CD4-positive, alpha-beta T cell treated with Interleukin-6 for 4 hours (primary cell): ENCODE data around the gene GALNT9.
"Not testable (repeated sequence)": the region's sequence is repeated elsewhere in the genome, so short reads cannot be mapped to it uniquely, and the experiment has no call there.

ENCODE experiments used
- DNase-seq: peaks from one replicate; pipeline ENCODE4 v3.0.0-alpha.2; 2020; ENCODE audit warnings: mixed read lengths

Gene GALNT9

GRCh38 chr12:132358241-132359225, 29.1 kb upstream of the GALNT9 start:
- DNase-seq, result not testable (repeated sequence)

DNA sequence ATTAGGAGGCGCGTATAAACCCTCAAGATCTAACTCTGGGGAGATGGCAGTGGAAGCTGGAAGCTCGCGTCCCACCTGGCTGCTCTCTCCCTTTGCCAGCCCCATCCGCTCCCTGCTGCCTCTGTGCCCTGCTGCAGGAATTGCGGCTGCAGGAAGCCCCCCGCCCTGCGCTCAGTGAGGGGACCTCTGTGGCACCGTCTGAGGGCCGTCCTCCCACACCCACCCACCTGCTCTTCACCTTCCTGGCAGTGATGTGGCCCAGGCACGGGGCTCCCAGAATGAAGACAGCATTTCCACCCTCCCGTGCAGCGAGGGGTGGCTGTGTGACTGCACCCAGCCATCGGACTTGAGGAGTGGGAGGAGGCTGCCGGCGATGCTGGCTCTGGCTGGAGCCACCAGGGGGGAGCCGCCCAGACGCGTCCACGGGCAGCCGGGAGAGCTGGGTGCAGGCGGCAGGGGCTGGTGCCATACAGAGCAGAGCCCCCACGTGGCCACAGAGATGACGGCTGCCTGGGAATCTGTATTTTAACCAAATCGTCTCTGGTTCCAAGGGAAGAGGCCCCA, 28.3 kb upstream of the GALNT9 start:
- no peak for DNase-seq

DNA sequence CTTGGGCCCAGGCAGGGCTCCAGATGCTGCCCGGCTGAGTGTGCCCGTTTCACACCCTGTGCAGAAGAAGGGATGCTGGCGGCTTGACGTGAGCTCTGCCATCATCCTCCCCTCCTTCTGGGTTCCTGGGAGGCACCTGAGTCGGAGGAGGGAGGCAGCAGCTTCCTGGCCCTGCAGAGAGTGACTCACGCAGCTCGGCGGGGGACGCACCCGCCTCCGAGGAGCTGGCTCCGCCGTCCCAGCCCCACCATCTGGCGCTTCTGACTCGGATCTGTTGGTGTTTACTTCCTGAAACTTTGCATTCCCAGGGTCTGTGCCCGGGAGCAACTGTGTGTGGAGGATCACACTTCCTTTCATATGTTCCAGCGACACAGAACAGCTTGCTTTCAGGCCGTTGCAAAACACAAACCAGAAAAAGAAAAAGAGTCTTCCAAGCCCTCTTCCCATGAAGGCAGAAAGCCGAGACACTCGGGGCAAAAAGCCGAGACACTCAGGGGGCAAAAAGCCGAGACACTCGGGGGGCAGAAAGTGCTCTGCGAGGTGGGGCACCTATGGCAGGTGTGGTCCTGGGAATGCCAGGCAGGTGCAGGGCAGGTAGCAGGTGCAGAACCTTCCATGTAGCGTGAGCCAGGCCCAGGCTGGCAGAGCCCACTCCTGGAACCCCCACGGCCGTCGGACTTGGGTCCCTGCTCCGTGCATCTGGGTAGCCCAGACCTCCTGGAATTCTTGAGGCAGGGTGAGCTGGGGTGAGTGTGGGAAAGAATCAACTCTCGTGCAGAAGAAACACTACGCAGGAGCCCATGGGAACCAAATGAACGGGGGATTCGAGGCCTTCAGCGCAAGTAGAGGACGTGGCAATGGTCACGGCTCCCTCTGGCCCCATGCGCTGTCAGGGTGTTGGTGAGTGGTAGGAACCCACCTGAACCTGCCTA, 27.6 kb upstream of the GALNT9 start:
- DNase-seq, result no peak

- no peak for DNase-seq
Observed at GRCh38 chr12:132355742-132356681, 26.6 kb upstream of the GALNT9 start.

DNA sequence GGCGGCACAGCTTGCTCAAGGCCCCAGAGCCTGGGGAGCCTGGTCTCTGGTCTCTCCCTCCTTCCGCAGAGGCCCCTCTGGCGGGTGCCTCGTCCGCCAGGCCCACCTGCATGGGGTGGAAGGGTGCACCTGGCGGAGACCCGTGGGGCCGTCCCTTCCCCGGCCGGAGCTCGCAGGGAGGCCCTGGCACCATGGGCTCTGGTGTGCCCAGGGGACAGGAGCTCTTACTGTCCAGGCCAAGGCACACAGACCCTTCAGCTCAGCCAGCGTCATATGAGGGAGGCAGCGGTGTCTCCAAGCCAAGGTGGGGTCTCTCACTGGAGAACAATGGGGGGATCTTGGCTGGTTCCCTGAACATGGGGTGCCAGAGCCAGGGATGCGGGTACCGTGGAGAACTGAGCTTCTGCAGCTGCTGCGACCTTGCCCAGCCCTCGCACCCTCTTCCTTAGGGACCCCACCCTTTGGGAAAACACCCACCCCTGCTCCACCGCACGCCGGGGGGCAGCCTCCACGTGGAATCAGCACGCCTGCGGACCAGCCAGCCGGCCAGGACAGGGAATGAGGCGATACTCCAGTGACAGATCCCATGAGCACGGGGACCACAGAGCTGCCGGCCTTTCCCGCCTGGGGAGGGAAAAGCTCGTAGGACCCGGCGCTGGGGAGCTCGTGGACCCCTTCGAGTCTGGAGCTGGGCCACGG, 25.7 kb upstream of the GALNT9 start:
- no peak for DNase-seq

- DNase-seq, result no peak
Observed at GRCh38 chr12:132354211-132354981, 25.0 kb upstream of the GALNT9 start.

DNA sequence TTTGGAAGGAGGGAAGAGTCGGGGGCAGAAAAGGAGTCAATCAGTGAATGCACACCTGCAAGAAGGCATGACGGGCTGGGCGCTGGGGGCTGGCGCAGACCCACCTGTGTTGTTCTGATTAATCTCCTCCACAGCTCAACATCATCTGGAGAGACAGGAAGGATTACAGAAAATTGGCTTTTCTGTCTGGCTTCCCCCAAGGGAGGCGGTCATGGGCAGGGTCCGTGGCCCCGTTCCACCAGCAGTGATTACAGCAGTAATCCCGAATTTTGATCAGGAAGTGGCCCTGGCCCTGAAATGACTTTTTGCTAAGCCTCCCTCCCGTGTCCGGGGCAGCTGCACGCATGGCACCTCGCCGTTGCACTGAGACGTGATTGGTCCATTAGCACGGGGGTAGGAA, 24.4 kb upstream of the GALNT9 start:
- no peak for DNase-seq

- no peak for DNase-seq
Observed at GRCh38 chr12:132352896-132353800, 23.8 kb upstream of the GALNT9 start.

DNA sequence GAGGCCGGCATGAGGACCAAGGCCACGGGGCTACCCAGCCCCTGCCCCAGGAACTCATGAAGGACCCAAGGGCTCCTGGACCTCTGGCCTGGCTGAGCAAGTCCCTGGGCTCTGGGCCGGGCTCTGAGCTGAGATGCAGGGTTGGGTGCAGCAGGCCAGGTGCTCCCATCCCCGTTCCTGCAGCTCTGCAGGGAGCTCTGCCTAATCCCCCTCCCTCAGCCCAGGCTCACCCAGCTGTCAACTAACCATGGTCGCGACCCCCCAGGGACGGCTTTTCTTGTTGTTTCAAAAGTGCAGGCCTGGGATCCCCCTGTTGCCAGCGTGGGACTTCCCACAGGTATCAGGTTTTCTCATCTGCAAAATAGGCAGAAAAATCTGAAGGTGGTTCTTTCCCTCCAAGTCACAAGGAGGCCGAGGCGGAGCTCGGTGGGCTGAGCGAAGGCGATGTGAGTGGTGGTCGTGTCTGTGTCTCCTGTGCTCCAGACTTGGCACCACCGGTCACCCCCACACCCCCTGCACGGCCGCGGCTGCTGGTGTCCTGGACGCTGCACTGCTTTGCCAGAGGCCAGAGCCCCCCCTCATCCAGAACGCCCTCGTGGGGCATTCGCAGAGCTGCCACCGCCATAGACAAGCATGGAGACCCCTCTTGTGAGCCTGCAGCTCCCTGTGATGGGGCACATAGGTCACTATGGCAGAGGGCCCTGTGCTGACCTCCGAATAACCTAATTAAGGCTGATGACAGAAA, 22.5 kb upstream of the GALNT9 start:
- no peak for DNase-seq

- DNase-seq, result no peak
Observed at GRCh38 chr12:132349501-132350131, 20.2 kb upstream of the GALNT9 start.

DNA sequence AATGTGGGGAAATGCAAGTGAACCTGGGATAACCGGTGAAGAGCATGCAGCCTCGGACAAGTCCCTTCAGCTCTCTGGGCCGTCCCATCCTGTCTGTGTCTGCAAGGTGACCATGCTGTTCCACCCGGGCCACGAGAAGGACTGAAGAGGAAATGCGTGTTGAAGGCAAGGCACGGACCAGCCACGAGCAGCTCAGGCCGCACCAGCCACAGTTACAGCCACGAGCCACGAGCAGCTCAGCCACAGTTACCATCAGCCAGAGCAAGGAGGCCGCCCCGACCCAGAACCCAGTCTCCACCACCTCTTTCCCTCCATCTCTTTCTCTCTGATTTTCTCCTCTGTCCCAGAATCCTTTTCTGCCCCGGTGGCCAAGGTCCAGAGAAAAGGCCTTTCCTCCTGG, 18.8 kb upstream of the GALNT9 start:
- DNase-seq, result no peak

DNA sequence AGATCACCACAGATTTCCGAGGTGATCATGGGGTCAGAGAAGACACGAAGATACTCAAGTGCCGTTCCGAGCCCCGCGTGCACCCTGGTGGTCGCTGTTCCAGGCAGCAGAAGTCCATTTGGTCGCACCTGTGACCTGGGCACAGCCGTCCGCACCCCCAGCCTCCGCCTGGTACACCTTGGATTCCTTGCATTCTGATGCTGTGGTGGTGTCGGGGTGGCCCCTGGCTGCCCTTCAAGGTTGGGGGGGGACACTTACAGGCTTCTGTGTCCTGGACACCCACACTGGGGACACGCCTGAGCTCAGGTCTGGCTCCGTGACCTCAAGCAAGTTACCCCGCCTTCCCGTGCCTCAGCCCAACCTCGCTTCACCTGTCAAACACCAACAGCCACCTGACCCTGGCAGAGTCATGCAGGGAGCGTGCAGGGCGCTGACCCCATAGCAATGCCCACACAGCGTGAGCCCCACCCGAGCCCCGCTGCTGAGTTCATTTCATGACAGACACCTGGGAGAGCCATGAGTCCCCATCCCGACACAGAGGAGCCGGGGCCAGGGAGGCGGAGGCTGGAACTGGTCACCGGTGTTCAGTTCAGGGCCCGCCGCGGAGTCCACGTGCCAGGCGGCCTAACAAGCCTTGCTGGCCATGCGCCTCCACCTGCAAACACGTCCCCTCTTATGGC, 17.9 kb upstream of the GALNT9 start:
- no peak for DNase-seq

DNA sequence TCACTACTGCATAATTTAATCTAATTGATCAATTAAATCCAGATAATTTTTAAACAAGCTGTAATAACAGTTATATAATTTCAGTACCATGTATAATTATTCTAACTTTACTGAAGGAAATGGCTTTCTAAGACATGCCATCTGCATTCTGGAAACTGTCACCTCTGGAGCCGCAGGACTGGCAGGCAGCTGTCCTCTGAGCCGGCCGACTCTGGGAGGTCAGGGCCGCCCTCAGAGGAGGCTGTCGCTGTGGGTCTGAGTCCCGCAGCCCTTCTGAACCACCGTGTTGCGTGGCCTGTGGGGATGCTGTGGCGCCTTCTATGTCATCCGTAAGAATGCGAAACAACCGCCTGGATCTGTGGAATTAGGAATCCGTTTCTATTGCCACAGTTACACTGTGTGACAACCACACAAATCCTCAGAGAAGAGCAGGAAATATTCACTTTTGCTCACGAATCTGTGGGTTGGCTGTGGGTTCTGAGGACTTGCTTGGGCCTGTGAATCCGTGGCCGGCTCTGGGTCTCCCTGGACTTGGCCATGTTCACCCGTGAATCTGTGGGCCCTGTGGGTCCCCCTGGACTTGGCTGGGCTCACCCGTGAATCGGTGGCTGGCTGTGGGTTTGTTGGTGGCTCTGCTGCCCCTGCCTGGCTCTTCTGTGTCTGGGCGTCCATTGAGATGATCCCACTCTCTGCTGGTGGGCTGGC, 17.2 kb upstream of the GALNT9 start:
- no peak for DNase-seq

DNA sequence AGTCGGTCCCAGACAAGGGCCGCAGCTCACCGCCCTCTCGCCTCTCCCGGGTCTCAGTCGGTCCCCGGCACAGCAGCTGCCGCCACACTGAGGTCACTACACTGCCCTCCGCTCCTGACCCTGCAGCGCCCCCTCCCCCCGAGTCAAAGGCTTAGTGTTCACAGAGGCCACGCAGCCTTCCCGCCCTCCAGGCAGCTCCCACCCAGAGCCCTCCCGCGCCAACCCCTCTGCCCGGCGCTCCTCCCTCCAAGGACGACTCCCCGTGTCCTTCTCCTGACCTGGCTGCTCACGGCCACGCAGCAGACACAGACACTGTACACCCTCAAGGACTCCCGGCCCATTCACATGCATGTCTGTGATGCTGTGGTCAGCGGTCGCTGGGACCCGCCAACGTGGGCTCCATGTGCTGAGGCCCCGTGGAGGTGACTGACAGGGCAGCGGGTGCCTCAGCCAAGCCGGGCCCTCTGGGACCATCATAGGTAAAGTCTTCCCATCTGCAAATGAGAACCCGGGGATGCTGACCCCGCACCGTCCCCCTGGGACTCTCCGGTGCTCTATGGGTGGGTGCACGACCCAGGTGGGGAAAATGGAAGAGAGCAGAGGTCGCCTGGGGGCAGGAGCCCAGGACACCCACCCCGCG, 16.3 kb upstream of the GALNT9 start:
- no peak for DNase-seq

- DNase-seq, result no peak
Observed at GRCh38 chr12:132345126-132345525, 15.7 kb upstream of the GALNT9 start.

GRCh38 chr12:132344601-132345000, 15.2 kb upstream of the GALNT9 start:
- DNase-seq, result no peak
